ENCODE results near the gene PRAC2.

DNA sequence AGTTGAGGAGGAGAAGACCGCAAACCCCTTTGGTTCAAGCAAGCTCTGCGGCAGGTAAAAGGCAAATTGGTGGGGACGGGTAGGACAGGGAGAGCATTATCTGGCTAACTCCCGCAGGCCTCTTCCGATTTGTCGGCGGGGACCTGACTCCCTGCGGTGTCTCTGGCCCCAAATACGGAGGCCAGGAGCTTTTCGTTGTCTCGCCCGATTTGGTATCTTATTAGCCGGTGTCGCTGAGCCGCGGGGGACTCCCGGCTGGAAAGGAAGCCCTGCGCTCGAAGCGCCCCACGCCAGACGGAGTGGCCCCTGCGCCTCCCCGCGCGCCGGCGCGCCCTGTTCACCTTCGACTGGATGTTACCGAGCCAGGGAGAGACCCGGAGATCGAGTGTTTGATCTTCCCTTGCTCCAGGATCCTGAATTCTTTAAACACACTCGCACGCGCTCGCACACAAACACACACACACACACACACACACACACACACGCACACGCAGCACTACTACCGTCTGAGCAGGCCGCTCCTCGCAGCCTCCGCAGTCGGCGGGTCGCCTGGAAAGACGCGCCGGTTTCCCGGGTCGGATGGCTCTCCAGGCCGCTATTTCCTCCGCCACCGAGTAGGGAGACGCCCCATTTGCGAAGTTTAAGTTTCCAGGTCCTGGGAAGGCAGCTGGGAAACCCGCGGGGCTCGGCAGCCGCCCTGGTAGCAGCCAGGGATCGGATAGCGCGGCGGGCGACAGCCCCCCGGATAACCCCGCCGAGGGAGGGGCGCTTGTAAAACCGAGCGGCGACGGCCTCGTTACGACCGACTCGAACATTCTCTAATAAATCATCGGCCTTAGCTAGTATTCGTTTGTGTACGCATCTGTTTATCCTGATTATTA is 4.0 kb upstream of the PRAC2 start:
- TF ChIP-seq, protein P1, sequence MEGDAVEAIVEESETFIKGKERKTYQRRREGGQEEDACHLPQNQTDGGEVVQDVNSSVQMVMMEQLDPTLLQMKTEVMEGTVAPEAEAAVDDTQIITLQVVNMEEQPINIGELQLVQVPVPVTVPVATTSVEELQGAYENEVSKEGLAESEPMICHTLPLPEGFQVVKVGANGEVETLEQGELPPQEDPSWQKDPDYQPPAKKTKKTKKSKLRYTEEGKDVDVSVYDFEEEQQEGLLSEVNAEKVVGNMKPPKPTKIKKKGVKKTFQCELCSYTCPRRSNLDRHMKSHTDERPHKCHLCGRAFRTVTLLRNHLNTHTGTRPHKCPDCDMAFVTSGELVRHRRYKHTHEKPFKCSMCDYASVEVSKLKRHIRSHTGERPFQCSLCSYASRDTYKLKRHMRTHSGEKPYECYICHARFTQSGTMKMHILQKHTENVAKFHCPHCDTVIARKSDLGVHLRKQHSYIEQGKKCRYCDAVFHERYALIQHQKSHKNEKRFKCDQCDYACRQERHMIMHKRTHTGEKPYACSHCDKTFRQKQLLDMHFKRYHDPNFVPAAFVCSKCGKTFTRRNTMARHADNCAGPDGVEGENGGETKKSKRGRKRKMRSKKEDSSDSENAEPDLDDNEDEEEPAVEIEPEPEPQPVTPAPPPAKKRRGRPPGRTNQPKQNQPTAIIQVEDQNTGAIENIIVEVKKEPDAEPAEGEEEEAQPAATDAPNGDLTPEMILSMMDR (IDR thresholded peaks at IDR 0.05) = no peak
- TF ChIP-seq POLR2A (IDR thresholded peaks at IDR 0.05) = no peak

All from esophagus squamous epithelium (tissue), 4 donors.